Activated T-helper 1 cell treated with anti-CD3 and anti-CD28 coated beads, Interleukin-2, amount 50 U/mL, for 16 hours (primary cell): ENCODE measurements around the gene TMEM213.
A peak's percentile ranks its signal among the peaks of the same experiment; 100 is the strongest.

Experiments
- DNase-seq, 2 donors: peaks; one replicate each; pipeline ENCODE4 v3.0.0-alpha.2; 2020; ENCODE audit warnings: low read depth in 1 of 2, low spot score in 1 of 2

TMEM213 gene

DNA sequence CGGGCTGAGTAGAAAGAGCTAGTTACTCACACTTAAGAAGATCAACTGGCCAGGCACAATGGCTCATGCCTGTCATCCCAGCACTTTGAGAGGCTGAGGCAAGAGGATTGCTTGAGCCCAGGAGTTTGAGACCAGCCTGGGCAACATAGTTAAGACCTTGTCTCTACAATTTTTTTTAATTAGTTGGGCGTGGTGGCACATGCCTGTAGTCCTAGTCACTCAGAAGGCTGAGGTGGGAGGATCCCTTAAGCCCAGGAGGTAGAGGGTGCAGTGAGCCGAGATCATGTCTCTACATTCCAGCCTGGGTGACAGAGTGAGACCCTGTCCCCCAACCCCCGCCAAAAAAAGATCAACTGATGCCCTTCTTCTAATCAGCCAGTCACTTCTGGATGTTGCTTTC lies 74.8 kb downstream of the TMEM213 start:
- DNase-seq: no peak

DNA sequence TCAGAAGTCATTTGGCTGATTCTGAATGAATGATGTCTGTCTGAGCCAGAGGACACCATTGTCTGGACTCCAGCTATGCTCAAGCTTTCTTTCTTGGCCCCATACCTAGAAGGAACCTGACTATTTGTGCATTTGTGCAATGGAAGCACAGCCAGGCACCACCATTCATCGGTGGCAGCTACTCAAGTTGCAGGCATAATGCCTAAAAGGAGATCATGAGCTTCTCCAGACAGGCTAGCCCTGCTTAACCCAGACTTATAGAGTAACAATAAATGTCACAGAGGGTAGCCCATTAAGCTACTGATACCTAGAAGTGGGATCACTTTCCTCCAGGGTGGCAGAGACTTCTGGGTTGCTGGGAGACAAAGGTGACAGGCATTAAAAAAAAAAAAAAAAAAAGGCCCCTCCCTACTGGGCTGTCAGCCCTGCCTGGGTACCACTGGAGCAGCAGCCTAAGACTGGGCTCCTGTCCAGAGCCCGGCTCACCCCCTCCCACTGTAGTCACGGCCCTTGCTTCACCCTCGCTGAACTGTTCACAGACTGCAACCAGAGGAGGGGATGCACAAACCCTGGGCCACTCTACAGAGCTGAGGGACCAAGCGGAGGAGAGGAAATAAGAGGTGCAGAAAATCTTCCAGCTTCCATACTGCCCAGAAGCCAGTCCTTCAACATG lies 75.6 kb downstream of the TMEM213 start:
- no peak for DNase-seq

DNA sequence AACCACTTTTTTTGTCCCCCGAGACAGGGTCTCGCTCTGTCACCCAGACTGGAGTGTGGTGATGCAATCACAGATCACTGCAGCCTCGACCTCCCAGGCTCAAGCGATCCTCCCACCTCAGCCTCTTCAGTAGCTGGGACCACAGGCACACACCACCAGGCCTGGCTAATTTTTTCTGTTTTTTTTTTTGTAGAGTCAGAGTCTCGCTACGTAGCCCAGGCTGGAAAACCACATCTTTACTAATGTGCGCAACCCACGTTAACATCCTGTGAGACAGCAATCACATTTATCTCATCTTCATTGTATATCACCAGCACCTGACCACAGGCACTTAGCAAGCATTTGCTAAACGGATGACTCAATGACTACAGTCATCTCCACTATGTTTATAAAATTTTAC lies 78.0 kb downstream of the TMEM213 start:
- DNase-seq: peak; percentile 6 to 34

DNA sequence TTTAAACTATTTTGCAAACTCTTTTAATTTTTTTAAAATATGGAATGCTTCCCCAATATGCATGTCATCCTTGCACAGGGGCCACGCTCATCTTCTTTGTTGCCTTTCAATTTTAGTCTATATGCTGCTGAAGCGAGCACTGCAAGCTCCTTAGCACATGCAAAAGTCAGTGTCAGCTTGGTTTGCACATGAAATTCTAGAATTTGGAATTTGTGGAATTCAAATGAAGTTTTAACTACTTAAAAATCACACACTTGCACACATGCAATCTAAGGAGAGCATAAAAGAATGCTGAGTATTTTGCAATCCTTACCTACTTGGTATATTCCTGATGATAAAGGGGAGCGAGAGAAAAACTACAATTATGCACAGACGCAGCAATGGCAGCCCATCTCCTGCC lies 78.5 kb downstream of the TMEM213 start:
- DNase-seq: no peak

DNA sequence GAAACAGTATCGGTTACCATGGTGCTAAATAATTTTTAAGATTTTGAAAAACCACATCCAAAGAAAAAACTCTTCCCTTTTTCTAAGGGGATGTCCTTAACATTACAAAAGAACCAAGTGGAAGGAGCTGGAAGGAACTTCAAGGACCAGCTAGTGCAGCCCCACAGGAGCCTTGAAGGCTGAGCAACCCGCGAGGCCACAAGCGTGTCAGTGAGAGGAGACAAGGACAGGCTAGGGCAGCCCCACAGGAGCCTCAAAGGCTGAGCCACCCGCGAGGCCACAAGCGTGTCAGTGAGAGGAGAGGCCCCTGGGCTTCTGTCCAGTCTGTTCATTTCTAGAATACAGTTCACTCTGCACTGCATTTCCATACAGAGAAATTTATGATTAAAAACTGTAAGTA lies 80.3 kb downstream of the TMEM213 start:
- DNase-seq: no peak

DNA sequence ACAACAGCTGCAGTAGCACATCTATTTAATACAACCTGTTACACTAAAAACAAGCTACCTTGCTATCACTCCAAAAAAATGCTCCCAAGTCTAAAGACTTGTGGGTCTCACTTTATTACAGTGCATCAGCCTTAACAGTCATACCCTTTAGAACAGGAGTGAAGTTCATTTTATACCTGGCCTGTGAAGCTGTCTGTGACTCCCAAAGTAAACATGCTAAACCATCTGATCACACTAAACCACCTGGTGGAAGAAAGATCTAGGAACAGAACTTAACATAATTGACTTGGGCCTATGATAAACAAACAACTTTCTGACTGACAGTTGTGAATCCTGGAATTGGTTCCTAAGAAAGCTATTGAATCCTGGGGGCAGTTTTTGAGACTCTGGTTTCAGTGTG lies 81.1 kb downstream of the TMEM213 start:
- DNase-seq: no peak

DNA sequence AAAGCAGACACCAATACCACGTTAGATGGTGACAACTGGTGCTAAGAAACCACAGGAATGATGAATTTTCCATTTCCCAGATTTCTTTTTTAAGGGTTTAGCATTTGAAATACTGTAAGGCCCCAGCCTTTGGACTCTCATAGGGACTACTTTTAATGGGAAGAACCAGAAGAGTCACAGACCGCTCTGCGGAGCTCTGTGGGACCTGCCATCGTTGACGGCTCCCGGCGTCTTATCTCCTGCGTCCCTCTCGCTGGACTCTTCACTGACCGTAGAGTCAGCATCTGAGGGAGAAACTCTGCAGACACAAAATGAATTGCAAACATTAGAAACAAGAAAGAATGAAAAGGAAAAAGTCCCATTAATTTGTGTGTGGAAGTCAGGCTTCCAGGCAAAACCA lies 81.6 kb downstream of the TMEM213 start:
- DNase-seq: no peak

DNA sequence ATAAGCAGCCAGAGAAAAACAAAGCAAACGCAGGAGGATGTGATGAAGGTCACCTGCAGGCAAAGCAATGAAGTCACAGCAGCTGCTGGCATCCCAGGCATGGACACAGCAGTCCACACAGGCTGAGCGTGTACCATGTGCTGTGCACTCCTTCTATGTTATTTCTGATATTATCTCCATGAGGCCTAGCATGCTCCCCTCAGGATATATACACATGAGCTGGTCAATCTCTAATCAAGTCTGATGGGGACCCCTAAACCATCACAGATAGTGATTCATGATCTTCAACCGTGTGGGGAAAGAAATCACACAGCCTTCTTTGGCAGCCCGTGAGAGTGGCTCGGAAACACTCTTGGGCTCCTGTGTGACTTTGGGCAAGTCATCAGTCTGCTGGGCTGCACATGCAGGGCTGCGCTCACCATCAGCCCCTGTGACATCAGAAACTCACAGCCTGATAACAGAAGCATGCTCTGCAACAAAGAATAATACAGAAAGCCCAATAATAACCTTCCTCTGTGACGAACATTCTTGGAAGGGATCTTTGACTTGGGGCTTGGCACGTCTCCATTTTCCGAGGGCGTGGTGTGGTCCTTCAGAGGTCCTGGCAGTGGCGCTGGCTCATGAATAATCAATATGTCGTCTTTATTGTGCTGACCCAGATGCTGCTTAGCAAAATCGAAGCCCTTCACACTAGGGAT lies 83.2 kb downstream of the TMEM213 start:
- DNase-seq: no peak

DNA sequence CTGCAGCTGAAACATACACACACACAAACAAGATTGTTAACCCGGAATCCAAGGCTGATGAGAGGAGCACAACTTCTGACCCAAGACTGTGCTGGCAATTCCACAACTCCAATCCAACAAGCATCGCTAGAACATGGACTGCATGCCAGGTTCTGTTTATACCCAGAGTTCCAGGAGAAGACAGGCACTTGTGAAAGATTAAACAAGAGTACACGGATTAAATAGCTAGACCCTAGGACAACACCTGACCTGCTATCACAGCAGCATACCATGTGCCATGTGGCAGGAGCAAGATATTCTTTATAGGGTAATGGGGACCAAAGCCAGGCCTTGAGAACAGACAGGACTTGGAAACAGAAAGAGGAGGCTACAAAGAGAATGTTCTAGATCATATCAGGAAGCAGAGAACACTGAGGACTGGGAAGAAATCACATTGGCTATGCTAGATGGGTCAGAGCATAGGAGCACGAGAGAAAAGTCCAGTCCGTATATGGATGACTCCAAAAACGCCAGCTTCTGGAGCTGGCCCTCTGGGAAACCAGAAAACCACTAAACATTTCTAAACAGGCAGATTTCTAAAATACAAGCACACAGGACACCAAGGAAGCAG lies 83.9 kb downstream of the TMEM213 start:
- DNase-seq: no peak

DNA sequence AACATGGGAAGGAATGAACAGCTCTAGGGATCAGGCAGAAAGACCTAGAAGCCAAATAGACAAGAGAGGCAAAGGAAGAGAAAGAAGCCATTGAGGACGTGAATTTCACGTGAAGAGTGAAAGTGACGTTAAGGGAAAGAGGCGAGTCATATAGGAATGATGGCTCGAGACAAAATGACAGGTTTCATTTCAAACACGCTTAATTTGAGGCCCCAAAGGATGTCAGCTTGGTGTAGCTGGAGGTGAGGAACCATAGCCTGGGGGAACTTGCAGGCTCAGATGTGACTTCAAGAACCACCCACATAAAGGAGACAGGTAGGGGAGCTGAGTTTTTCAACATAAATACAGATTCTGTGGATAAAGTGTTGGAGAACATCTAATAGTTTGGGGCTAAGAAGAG lies 84.5 kb downstream of the TMEM213 start:
- DNase-seq: no peak

DNA sequence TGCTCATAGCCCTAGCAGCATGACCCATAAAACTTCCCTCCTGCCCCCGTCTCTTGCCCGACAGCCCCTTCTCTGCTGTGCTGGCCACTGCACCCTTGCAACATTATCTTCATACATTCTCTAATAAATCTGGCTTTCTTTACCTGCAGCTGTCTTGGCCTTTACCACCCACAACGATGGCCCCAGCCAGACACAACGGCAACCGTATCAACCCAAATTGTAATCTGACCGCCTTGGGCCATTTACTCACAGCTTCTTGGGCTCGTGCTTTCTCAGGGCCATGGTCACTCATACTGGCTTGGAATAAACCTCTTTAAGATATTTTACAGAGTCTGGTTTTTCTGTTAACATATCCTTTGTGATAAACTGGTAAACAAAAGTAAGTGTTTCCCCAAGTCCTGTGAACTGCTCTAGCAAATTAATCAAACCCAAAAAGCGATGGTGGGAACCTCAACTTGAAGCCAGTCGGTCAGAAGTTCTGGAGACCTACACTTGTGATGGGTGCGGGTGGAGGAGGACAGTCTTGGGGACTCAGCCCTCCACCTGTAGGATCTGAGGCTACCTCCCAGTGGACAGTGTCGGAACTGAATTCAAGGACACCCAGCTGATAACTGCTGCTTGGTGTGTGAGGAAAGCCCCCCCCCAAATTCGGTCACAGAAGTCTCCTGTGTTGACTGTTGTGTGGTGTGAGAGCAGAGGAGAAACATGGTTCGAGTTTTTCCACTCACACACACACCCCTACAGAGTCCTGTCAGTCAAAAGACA lies 87.8 kb downstream of the TMEM213 start:
- no peak for DNase-seq

DNA sequence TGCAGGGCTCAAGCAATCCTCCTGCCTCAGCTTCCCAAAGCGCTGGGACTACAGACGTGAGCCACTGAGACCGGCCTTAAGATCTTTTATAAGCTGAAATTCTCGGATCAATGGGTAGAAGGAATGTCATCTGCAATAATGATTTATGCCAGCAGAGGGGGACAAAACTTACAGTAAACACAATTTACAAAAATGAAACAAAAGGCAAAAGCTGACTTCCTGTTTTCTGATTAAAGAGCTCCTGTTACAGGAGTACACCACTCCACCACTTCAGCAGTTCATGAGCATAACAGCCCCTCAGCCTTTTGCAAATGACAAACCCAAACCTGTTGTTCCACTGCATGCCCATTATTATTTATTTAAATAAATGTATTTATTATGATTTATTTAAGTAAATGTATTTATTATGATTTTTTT lies 88.7 kb downstream of the TMEM213 start:
- no peak for DNase-seq

DNA sequence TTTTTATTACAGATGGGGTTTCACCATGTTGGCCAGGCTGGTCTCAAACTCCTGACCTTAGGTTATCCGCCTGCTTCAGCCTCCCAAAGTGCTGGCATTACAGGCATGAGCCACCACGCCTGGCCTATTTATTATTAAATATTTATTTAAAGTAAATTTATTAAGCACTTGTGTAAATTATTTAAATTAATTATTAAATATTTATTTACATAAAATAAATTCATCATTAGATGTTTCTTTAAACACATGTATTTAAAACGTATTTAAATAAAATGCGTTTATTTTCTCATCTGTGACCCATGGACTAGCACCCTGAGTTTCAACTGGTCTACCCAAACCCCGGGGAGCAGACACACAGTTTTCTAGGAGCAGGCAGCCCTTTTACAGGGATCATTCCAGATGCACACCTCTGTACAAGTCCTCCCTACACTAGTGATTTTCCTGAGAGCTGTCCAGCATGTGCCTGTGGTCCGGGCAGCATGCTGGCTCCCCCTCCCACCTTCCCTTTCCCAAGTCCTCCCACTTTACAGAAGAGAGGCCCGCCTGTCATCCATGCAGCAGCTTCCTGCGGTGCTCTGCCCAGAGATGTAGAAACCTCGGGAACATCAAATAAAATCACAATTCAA lies 89.4 kb downstream of the TMEM213 start:
- no peak for DNase-seq
